GM18498 (cell line): Measurements from ENCODE around the gene ADPGK.
"Not testable (repeated sequence)": the region's sequence is repeated elsewhere in the genome, so short reads cannot be mapped to it uniquely, and the experiment has no call there.

Source experiments
- ATAC-seq: cut with Tn5 transposase; IDR thresholded peaks from one replicate; pipeline ENCODE4 v1.9.1; 2021; ENCODE audit warnings: mild to moderate bottlenecking, moderate library complexity; ENCODE audit not compliant: unreplicated experiment

The ADPGK gene

GRCh38 chr15:72783640-72784455, at the start of gene ADPGK:
Gene ADPGK (minus strand): TSS chr15:72783758. CDS start chr15:72783691, 67 bp downstream.
- peak; percentile 88 for ATAC-seq

- ATAC-seq, result no peak
These were observed 43.7 kb upstream of the ADPGK start for GRCh38 chr15:72827226-72827625.

- no peak for ATAC-seq
These were observed 43.1 kb upstream of the ADPGK start for GRCh38 chr15:72826611-72827010.

DNA sequence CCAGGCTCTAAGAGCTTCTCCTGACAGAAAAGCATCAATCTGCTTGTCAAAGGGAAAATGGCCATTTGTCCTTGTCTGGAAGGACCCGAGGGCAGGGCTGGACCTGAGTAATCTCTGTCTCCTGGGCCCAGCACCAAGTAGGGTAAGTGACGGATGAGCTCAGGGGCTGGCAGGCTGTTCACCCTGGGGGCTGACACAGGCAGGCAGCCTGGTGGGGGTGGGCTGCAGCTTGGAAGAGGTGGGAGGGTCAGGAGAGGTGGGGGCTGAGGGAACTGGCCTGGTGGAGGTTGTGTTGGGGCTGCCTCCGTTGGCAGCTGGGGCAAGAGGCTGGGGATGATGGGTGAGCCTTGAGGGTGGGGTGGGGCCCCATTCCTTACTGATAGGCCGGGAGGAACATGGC, 42.3 kb upstream of the ADPGK start:
- no peak for ATAC-seq

DNA sequence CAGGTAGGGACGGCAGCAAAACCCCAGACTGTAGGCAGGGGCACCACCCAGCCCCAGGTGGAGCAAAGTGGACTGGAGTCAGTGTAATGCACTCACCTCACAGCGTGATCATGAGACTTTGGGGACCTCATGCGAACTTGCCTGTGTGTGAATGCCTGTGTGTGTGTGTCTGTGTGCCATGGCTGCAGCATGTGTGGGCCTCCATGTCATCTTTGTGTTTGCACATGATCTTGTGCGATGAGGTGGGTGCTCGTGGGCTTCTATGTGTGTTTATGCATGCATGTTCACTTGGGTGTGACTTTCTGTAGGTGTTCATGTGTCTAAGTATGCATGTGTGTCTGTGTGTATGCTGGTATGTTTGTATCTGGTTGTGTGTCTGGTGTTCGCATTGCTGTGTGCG, 41.2 kb upstream of the ADPGK start:
- no peak for ATAC-seq

DNA sequence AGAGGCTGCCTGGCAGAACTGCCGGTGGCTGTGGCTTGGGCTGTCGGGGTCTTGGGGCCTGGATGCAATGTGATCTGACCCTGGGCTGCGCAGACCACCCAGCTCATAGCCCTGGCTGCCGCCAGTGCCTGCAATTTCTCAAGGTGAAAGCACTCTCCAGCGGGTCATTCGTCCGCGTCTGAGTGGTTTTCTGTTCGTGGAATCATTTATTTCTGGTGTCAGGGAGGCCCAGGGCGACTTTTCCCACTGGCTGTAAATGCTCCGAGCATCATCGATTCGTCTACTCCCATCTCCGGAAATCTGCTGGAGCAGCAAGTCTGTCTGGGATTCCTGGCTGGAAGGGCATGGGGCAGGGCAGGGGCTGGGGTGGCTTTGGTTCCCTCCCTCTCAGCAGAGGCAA, 40.6 kb upstream of the ADPGK start:
- ATAC-seq, result no peak

GRCh38 chr15:72820278-72820677, 36.7 kb upstream of the ADPGK start:
- no peak for ATAC-seq

DNA sequence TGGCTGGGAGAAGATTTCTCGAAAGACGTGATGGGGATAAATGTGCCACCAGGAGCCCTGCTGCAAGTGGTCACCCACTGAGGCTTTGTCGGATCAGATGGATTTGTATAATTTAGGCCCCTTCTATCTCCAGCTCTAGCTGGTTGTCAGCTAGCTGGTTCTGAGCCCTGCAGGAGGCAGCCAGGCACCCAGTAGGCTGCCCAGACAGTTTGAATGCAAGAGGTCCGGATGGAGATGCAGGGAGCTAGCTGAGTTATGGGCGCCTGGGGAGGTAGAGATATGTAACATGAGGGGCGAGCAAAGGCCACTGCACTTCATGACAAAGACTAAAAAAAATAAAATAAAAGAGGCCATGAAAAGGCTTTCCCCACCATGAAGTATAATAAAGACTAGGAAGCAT, 35.1 kb upstream of the ADPGK start:
- ATAC-seq, result no peak

DNA sequence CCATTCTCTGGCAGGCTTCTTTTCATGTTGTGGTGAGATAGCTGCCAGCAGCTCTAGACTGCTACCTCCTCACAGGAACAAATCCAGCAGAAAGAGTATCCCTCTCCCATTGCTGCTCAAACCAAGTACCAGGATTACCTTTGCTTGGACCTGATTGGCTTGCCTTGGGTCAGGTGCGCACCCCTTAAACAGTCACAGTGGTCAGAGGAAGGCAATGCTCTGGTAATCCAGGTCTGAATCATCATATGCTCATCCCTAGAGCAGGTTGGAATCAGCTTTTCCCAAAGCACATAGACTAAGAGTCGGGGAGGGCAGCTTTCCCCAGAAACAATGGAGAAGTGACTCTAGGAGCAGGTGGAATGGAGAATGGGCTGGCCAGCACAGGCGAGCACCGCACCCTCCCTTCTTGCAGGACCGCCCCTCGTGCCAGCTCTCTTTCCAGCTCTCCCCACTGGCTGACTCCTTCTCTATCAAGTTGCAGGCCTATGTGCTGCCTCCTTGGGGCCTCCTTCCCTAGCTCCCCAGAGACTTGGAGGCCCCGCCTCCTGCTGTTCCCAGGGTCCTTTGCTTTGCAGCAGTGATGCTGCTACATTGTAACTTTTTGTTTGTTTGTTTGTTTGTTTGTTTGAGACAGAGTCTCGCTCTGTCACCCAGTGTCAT, 29.9 kb upstream of the ADPGK start:
- no peak for ATAC-seq

- ATAC-seq, result no peak
These were observed 25.8 kb upstream of the ADPGK start for GRCh38 chr15:72809329-72809728.

GRCh38 chr15:72807346-72807745, 23.8 kb upstream of the ADPGK start:
- not testable (repeated sequence) for ATAC-seq

DNA sequence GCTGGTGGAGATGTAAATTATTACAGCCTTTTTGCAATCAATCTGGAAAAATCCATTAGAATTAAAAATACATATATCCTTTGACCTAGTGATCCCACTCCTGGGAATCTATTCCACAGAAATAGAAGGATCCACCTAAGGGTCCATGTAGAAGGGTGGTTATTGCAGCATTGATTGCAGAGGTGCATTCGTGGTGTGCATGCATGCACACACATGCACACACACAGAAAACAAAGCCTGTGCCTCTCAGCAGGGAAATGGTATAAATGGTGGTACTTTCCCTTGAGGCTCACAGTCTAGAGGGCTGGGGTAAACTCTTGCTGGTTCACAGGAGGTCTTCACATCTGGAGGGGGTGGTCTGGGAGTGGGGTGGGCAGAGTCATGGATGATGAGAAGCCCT, 19.4 kb upstream of the ADPGK start:
- no peak for ATAC-seq

DNA sequence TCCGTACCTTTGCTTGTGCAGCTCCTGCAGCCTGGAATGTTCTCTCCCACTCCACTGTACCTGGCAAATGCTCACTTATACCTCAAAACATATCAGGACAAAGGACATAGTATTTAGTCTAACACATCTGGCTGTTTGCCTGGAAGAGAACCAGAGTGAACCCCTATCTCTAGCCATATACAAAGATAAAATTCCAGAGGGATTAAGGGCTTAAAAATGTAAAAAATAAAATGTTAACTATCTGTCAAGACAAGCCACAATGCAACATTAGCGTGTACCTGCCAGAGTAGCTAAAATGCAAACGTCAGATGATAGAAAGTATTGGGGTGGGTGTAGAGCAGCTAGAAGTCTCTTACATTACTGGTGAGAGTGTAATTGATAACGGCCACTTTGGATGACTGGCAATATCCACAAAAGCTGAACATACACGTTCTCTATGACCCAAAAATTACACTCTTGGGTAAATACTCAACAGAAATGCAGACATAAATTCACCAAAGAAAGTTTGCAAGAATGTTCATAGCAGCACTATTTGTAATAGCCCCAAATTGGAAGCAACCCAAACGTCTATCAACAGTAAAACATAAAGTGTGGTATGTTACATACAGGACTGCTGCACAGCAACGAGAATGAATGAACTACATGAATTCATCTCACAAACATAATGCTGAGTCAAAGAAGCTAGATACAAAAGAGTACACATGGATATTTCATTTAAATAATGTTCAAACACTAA, 18.2 kb upstream of the ADPGK start:
- no peak for ATAC-seq

DNA sequence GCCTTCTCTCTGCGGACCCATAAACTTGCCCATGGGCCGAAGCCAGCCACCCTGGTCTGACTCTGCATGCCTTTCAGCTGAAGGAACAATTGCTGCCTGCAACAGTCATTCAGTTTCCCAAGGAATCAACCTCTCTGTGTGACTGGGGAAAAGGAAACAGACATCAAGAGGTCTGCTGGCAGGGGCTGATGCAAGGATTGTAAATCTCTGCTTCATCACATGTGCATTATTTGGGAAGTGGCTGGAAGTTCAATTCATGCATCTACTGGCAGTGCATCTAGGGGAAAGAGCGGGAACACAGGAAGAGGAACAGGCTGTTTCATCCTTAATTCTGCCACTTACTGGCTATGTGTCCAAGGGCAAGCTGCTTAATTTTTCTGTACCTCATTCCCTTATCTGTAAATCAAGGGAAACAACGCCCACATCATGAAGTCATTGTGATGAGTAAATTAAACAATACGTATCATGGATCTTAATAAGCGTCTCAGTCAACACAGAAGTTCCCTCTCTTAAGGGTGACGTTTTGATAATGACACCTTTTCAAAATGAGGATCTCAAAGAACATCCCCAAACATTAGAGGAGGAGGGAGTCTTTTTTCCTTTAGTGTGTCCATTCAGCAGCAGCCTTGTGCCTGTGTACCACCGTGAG, 17.4 kb upstream of the ADPGK start:
- no peak for ATAC-seq

DNA sequence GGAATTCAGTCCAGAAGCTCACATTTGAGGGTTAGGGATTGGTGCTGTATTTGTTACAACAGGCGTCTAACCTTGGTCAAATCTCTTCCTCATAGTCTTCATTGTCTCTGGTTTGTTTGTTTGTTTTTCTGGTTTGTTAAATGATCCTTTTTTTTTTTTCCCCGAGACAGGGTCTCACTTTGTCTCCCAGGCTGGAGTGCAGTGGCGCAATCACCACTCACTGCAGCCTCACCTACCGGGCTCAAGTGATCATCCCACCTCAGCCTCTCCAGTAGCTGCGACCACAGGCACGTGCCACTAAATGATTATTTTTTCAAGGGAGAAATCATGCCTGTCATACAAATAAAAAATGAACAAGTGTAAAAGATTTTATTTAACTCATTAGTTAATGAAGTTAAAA, 14.3 kb upstream of the ADPGK start:
- ATAC-seq, result no peak

- no peak for ATAC-seq
These were observed 13.8 kb upstream of the ADPGK start for GRCh38 chr15:72797338-72797689.

DNA sequence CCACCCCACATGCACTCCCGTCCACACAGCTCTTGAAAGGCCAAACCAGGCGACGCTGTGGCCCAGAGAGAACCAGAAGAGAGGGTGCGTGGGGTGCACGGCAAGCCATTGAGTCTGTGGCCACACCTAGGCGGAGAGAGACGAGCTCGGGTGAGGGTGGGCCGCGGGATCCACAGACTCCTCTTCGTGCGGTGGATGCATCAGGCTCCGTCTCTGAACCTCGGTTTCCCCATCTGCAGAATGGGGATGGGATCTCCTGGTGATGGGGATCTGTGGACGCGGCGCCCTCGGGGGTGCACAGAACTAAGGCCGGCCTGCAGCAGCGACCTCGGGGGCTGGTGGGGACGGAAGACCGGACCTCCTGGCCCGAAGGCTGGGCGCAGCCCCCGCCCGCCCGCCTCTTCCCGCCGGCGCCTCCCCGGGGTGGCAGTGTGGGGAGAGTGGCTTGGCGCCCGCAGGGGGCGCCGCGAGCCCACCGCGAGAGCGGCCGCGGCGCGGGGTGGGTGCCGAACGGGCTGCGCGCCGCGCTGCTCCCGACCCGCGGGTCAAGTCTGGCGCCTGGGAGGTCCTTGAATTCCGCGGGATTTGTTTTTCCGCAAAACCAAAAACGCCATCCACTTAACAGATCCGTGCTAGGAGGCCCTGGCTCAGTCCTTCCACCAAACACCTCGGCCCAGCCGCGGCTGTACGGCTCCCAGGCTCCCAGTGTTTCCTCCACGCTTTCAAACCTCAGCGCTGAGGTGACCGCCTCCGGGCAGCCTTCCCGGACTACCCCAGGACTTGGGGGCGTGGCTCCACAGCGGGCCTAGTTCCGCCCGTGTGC, 13.2 kb upstream of the ADPGK start:
- peak; percentile 69 for ATAC-seq

- no peak for ATAC-seq
These were observed 12.6 kb upstream of the ADPGK start for GRCh38 chr15:72796210-72796514.

- ATAC-seq, result no peak
These were observed 10.5 kb upstream of the ADPGK start for GRCh38 chr15:72793766-72794660.

GRCh38 chr15:72792431-72792830, 8.9 kb upstream of the ADPGK start:
- ATAC-seq, result no peak
